Measurements from ENCODE around the gene MIAT.

DNA sequence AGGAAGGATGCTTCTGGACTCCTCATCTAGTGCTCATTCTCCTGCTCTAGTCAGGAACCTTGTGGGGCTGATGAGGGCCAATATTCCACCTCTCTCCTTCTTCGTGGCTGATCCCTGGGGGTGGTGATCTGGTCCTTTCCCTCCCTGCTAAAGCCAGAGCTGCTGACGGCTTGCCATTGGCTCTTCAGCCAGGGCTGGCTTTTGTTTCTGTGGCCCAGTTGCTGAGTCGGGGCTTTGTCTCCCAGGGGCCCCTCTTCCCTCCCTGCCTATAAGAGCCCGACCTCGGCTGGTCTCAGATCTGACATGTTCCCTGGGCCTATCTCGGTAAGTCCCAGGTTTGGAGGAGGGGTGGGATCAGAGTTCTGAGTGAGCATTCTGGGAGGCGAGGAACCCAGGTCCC, 35.7 kb upstream of the MIAT start, which contains the start of gene CRYBA4:
- TF ChIP-seq CTCF (conservative IDR thresholded peaks at IDR 0.05), result no peak
- TF ChIP-seq EZH2 (IDR thresholded peaks at IDR 0.05; ENCODE audit: low read depth), result no peak
